Activated CD8-positive, alpha-beta memory T cell treated with anti-CD3 and anti-CD28 coated beads for 4 hours (primary cell): ENCODE results near the gene CCDC33.

Source experiments
- DNase-seq, 2 donors: peaks; one replicate each; pipeline ENCODE4 v3.0.0-alpha.2; 2020; ENCODE audit warnings: low read depth in 2 of 2

Gene CCDC33

DNA sequence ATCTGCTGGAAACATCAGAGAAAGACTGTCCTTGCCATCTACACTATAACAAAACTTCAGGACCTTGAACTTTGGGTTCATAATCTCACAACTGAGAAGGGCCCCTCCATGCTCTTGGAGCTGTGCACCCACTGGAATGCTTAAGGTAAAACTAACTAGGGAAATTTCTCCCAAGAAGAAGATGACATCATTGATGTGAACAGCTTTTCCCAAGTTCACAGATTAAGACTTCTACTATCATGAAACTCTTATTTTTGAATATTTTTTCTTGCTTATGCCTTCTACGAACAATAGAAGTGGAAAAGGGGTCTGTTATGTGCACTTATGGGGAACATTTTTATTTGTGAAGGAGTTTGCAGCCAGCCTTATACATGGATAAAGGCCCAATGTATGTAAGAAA lies 126.4 kb downstream of the CCDC33 start:
- no peak for DNase-seq

DNA sequence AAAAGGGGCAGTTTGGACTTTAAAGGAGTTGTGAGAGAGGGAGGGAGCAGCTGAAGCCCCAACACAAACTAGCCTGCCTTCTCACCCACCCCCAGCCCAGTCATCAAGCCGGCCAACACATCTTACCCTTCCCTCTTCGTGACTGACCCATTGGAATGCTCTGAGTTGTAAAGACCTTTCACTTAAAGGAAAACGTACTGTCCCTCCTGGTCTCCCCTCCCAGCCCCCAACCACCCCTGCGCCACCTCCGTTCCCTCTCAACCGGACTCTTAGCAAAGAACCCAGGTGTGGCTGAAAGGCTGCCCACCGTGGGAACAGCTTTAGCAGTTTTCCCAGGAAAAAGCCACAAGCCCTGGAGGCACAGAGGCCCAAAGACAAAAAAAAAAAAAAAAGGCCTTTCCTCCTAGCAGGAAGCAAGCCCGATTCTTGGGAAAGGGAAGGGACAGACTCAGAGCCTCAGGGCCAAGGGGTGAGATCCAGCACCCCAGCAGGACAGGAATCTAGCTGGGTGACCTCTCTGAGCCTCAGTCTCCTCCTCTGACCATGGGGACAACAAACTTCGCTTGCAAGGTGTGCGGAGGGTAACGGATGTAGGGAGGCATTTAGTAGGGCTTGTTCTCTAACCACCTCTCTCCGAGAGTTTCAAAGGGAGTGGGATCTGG lies 128.9 kb downstream of the CCDC33 start:
- no peak for DNase-seq

DNA sequence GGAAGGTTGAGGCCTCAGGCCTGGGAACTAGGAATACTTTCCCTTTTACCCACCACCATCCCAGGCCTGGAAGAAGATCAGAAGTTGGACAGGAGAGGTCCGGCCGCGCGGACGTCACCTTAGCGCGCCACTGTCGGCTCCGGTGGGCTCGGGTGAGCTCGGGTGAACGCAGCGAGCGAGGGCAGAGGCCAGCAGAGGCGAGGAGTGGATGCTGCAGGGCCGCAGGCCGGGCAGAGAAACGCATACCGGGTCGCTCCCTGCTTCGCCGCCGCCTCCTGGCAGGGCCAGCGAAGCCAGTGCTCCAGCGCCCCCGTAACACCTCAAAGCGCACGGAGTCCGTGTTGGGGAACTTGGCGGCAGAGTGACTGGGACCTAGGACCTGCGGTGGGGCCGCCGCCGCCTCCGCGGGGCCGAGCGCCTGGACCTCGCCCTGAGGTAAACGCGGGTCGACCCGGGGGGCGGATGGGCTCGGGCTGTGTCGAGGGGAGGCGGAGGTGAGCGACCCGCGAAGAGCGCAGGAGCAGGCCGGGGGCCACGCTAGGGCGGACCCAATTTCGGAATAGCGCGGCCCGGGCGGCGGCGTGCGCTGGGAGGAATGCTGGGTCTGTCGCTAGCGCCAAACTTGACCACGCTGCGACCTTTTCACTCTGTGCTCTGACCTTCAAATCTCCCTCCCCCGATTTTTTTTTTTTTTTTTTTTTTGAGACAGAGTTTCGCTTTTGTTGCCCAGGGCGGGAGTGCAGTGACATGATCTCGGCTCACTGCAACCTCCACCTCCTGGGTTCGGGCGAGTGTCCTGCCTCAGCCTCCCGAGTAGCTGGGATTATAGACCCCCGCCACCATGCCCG lies 129.7 kb downstream of the CCDC33 start:
- no peak for DNase-seq

- DNase-seq = no peak
Measured at GRCh38 chr15:74367296-74367854, 131.2 kb downstream of the CCDC33 start, which contains the start of gene CYP11A1. Gene CYP11A1 (minus strand): TSS chr15:74367646. CDS start chr15:74367585, 61 bp downstream.

GRCh38 chr15:74368121-74368520 lies 132.0 kb downstream of the CCDC33 start:
- DNase-seq = no peak

- no peak for DNase-seq
Measured at GRCh38 chr15:74369084-74369745, 133.1 kb downstream of the CCDC33 start.

DNA sequence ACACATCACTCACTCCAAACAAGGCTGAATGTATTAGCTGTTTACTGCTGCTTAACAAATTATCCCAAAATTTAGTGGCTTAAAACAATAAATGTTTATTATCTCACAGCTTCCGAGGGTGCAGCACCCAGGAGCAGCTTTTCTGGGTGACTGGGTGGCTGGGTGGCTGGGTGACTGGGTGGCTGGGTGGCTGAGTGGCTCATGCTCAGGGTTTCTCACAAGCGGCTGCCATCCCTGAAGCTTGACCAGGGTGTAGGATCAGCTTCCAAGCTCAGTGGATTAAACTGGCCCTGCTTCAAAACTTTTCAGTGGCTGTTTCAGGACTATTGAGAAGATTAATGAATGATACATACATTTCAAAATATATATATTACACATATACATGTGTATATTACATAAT lies 133.6 kb downstream of the CCDC33 start:
- no peak for DNase-seq

GRCh38 chr15:74370471-74370870 lies 134.3 kb downstream of the CCDC33 start:
- DNase-seq = no peak

DNA sequence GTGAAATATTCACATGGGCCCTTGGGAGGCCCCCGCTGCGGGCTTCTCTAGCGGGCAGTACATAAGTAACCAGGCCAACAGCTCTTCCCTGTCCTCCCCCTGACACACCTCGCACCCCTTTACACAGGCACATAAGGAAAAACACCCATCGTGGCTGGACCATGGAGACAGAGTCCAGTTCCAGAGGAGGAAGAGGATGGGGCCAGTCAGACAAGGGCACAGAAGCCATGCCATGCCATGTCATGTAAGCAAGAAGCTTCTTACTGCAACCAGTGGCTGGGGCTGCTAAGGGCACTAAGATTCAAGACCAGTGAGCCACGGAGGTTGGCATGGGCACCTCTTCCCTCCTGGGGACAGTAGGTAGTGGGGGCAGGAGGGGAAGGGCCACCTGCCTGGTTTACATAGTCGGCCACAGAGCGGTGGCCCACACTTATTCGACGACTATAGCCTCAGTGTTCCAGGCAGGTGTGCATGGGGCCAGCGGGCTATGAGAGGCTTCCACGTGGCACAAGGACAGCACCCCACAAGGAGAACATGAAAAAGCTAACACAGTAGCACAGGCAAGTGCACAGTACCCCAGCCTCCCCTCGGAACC lies 137.0 kb downstream of the CCDC33 start:
- no peak for DNase-seq

DNA sequence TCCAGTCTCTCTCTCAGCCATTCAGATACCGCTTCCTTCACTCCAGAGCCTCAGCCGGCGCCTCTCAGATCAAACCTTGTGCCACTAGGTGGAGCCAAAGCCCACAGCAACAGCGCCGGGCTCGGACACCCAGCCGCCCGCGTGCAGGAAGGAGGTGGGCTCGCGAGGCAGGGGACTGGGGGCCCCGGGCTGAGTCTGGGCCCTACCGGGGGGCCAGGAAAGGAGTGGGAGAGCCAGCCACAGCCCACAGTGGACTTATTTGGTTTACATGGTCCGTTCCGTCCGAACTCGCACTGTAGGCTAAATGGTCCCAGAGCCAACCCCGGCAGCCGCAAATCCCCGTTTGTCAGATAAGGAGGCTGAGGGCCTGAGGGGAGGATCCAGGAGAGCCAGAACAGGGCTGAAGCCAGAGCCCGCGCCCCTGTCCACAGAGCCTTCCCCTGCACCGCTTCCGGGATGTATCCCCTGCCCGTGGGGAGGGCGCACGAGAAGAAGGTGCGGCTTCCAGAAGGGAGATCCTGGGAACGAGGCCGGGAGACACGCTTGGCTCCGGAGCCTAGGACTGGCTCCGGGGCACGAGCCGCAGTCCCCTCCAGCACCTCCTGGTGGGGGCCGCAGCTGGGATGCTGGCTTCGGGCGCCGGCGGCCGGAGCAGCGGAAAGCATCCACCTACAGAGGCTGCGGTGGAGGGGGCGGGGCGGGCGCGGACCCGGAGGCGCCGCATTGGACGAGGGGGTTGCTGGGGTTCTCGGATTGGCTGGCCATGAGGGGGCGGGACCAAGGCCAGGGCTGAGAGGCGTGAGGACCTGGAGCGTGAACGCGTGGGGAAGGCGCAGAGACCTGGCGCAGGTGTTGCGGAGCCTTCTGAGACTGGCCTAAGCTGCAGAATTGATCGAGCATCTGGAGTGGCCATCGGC lies 137.9 kb downstream of the CCDC33 start:
- peak; percentile 89 to 90 for DNase-seq

GRCh38 chr15:74374648-74375302 lies 138.6 kb downstream of the CCDC33 start:
- no peak for DNase-seq

GRCh38 chr15:74375303-74375693 lies 139.2 kb downstream of the CCDC33 start:
- peak; percentile 70 to 73 for DNase-seq

GRCh38 chr15:74376226-74376625 lies 140.1 kb downstream of the CCDC33 start:
- DNase-seq = no peak

DNA sequence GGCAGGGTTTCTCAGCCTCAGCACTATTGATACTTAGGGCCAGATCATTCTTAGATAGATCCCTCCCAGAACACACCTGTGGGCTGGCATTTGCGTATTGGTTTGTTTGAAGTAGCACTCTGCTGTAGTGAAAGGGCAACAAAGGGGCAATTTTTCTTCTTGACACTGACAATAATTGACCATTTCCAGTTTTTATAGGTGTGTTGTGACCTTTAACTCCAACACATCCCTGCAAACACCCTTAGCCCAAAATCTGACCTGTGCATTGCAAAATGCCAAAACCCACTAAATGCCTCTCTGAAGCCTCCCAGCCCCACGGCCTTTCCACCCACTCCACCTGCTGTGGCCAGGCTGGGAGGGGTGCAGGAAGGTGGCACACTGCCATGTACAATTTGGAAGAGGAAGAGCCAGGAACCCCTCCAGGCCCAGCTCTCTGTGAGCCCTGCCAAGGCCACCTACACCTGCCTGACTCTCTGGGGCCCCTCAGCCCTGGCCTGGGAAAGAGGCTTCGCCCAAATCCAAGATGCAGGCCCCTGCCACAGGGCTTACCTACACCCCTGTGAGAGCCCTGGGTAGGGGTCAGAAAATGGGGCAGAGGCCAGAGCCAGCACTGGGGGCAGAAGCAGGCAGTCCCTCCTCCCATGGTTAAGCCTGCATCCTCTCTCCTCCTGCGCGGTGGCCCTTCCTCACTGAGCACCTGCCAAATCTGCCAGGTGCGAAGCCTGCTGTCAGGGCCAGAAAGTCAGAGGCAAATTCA lies 140.9 kb downstream of the CCDC33 start:
- no peak for DNase-seq

DNA sequence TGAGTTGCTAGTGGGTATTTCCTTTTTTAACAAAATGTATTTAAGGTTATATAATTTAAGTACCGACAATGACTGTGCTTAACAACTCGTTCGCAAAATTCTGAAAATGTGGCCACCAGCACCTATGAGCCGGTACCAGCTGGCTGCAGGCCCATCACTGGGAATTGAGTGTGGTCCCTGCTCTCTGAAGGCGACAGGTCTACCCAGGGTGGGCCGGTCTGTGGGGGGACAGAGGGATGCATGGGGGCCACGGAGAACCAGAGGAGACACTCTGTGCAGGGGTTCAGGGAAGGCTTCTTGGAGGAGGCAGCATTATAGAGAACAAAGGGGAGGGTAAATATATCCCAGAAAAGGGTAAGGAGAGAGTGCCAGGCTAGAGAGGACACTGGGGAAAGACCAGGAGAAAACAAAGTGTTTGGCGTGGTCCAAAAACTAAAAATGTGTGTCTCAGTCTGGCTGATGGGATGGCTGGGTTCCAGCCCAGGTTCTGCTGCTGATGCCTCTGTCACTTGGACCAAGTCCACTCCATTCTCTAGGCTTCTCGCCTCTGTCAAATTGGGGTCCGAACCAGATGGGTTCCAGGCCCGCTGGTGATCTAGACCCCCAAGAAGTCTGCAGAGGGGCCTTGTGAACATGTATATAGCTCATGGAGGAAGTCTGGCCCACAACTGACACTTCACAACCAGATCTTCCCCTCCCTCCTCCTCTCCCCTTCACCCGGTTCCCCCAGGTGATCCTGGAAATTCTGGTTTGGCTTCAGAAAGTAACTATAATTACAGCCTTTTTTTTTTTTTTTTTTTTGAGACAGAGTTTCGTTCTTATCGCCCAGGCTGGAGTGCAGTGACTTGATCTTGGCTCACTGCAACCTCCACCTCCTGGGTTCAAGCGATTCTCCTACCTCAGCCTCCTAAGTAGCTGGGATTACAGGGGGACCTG lies 142.0 kb downstream of the CCDC33 start:
- no peak for DNase-seq

DNA sequence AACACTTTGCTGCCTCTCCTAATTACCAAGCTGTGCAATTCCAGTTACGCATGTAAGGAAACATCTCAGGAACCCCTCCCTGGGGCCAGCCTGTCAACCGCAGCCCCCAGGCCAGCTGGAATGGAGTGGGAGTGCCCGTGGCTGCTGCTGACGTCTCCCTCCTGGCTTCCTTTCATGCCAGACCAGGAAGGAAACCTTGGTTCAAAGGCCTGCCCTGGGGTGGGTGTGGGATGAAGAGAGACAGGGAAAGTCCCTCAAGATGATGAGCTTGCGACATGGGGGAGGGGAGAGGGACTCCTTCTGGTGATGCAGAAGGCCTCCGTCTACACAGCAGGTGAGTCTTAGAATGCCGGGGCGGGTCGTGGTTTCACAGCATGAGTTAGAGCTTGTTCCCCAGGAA lies 142.7 kb downstream of the CCDC33 start:
- DNase-seq = peak in 1 of 2 donors; percentile 66

GRCh38 chr15:74380361-74381189 lies 144.4 kb downstream of the CCDC33 start:
- DNase-seq = no peak

- no peak for DNase-seq
Measured at GRCh38 chr15:74381190-74381453, 145.0 kb downstream of the CCDC33 start.
